ENCODE measurements around the gene CACNA1D. TPM values are rescaled to one million over a fixed set of nuclear protein-coding genes. Genes with fewer than 3 reads are reported as not detected.

Gene CACNA1D
- total and polyA plus RNA-seq, 5 donors from 2014 or later, result 0.03 to 0.44 TPM; not detected in 3

DNA sequence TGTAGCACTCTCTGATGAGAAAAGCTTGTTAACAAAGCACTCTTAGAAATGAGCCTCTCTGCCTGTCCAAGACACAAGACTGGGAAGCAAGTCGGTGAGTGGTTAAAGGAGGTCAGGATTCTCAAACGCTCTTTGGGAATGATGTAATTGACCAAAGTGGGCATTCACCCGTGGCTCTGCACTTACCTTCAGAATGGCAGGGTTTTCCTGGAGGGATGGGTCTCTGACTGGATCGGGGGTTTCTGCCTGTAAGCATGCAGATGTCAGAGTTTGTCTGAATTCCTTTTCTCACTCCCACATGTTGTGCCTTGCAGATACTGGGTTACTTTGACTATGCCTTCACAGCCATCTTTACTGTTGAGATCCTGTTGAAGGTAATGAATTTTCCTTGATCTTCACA lies 245.6 kb downstream of the CACNA1D start:
- Mint-ChIP-seq H3K36me3 (no peaks in the 10 kb centered on the region), H3K4me3 (no peak overlapping the region), H3K9me3 (peaks cover 0 to 2% (median 0%) of the 10 kb centered on the region in 7 donors), H3K4me1 (peaks cover 0 to 4% (median 0%) of the 10 kb centered on the region in 4 donors), H3K27me3 (peaks cover 13% of the 10 kb centered on the region), H3K27ac (no peak overlapping the region)
- DNase-seq, result no peak
- no peak for ATAC-seq (ENCODE audit: low read depth in 2 of 2)
- no peak overlapping the region for H3K27ac ChIP-seq (ENCODE audit: insufficient read depth, low read length, poor library complexity, severe bottlenecking)
- H3K4me1 ChIP-seq (ENCODE audit: control insufficient read depth, insufficient read depth, low read length, poor library complexity, severe bottlenecking), result no peaks in the 10 kb centered on the region
- H3K9me3 ChIP-seq (ENCODE audit: control insufficient read depth in 2 of 2, low read length in 2 of 2), result no peaks in the 10 kb centered on the region
- H3K27me3 ChIP-seq (ENCODE audit: control insufficient read depth, insufficient read depth, low read length), result no peaks in the 10 kb centered on the region
- no peaks in the 10 kb centered on the region for H3K36me3 ChIP-seq (ENCODE audit: control insufficient read depth, insufficient read depth, low read length)
- H3K4me3 ChIP-seq (ENCODE audit: low read depth, low read length), result no peak overlapping the region

DNA sequence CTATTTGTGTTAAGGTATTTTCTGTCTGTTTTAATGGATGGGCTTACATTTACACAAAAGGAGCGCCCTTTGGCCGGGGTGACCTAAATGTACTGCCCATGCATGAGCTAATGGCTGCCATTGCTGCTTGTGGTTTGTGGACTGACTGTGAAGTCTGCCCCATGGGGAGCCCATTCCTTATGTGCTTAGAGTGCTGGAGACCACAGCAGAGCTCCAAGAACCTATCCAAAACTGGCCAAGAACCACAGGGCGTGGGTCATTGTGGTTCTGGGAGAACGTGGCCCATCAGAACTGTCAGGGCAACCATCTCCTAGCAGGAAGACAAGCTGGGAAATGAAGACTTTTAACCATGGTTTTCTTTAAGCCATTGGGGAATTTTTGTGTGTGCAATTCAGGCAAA lies 246.5 kb downstream of the CACNA1D start:
- H3K9me3 Mint-ChIP-seq, result peaks cover 0 to 2% (median 0%) of the 10 kb centered on the region in 7 donors
- H3K4me3 ChIP-seq (ENCODE audit: low read depth, low read length), result no peak overlapping the region
- ATAC-seq (ENCODE audit: low read depth in 2 of 2), result no peak
- no peak overlapping the region for H3K4me3 Mint-ChIP-seq
- DNase-seq, result no peak
- peaks cover 8% of the 10 kb centered on the region for H3K27me3 Mint-ChIP-seq
- no peaks in the 10 kb centered on the region for H3K36me3 ChIP-seq (ENCODE audit: control insufficient read depth, insufficient read depth, low read length)
- no peak overlapping the region for H3K27ac ChIP-seq (ENCODE audit: insufficient read depth, low read length, poor library complexity, severe bottlenecking)
- H3K27me3 ChIP-seq (ENCODE audit: control insufficient read depth, insufficient read depth, low read length), result no peaks in the 10 kb centered on the region
- H3K4me1 Mint-ChIP-seq, result peaks cover 0 to 4% (median 0%) of the 10 kb centered on the region in 4 donors
- H3K4me1 ChIP-seq (ENCODE audit: control insufficient read depth, insufficient read depth, low read length, poor library complexity, severe bottlenecking), result no peaks in the 10 kb centered on the region
- no peaks in the 10 kb centered on the region for H3K36me3 Mint-ChIP-seq
- no peak overlapping the region for H3K27ac Mint-ChIP-seq
- H3K9me3 ChIP-seq (ENCODE audit: control insufficient read depth in 2 of 2, low read length in 2 of 2), result no peaks in the 10 kb centered on the region

DNA sequence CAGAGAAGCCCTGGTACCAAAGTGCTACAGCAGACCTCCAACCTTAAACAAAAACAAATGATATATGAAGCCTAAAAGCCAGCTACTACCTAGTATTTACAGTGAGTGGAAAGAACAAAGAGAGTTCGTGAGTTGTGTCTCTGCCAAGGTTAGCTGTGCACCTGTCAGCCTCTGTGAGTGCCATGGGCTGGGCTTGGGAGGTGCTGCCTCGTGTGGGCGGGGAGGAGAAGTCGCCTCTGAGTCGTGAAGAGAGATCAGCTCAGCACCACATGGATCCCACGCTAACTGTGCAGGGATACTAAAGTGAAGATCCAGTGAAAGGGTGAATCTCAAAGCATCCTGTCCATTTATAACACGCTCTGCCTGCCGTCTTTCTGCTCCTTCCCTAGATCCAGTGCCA lies 249.9 kb downstream of the CACNA1D start:
- H3K27me3 Mint-ChIP-seq, result peaks cover 6% of the 10 kb centered on the region
- no peak for ATAC-seq (ENCODE audit: low read depth in 2 of 2)

DNA sequence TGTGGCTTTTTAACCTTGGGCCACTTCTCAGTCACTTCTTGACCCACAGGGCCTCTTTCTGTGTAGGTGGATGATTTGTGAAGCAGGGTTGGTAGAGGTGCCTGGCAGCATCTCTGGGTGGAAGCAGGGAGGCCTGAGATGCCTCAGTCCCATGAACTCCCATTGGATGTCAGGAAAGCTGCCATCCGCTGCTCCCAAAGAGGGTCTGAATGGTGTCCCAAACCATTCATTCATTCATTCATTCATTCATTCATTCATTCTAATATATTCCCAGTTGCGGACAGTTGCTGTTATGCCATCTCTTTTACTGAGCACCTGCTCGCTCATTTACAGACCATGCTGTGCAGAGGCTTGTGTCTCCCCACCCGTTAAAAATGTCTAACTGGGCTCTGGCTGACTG lies 253.1 kb downstream of the CACNA1D start:
- H3K27ac Mint-ChIP-seq, result no peak overlapping the region

More for the DNA sequence above, 249.9 kb downstream of the CACNA1D start:
- no peaks in the 10 kb centered on the region for H3K4me1 ChIP-seq (ENCODE audit: control insufficient read depth, insufficient read depth, low read length, poor library complexity, severe bottlenecking)
- H3K36me3 ChIP-seq (ENCODE audit: control insufficient read depth, insufficient read depth, low read length), result no peaks in the 10 kb centered on the region
- no peaks in the 10 kb centered on the region for H3K27me3 ChIP-seq (ENCODE audit: control insufficient read depth, insufficient read depth, low read length)
- H3K27ac Mint-ChIP-seq, result no peak overlapping the region
- H3K9me3 ChIP-seq (ENCODE audit: control insufficient read depth in 2 of 2, low read length in 2 of 2), result no peaks in the 10 kb centered on the region
- H3K9me3 Mint-ChIP-seq, result peaks cover 0 to 2% (median 0%) of the 10 kb centered on the region in 7 donors
- H3K4me1 Mint-ChIP-seq, result peaks cover 0 to 6% (median 0%) of the 10 kb centered on the region in 4 donors
- H3K36me3 Mint-ChIP-seq, result no peaks in the 10 kb centered on the region
- H3K4me3 ChIP-seq (ENCODE audit: low read depth, low read length), result no peak overlapping the region
- no peak overlapping the region for H3K27ac ChIP-seq (ENCODE audit: insufficient read depth, low read length, poor library complexity, severe bottlenecking)
- no peak overlapping the region for H3K4me3 Mint-ChIP-seq
- no peak for DNase-seq

DNA sequence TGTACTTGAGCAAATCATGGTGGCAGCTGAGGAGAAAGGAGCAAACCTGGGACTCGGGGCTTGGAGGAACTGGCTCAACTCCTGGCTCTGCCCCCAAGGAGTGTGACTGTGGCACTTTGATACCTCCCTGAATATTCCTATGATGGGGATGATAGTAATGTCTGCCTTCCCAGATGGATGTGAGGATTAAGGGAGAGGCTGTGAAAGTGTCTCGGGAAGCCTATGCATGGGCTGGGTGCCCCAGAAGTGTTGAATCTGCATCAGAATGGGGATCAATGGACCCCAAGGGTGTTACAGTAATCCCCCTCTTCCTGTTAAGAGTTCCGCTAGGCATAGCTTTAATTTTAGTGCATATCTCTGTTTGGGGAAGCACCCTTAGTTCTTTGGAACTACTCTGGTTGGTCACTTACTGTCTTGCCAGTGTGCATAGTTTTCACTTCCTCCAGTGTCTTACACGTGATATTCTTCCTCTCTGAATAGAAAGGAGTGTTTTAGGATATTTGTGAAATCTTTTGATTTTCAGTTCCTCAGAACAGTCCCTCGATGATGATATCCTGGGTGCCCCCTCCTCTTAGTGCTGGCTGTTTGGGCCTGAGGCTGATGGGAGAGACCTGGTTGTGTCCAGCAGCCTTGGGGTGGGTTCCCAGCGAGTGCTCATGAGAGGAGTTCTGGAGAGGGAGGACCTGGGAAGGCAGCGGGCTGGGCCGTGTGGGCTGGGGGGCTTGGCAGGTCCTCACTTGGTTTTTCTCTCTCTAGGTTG lies 254.3 kb downstream of the CACNA1D start:
- no peak overlapping the region for H3K4me3 ChIP-seq (ENCODE audit: low read depth, low read length)
- no peaks in the 10 kb centered on the region for H3K9me3 ChIP-seq (ENCODE audit: control insufficient read depth in 2 of 2, low read length in 2 of 2)
- peaks cover 0 to 2% (median 0%) of the 10 kb centered on the region in 7 donors for H3K9me3 Mint-ChIP-seq
- H3K27ac ChIP-seq (ENCODE audit: insufficient read depth, low read length, poor library complexity, severe bottlenecking), result no peak overlapping the region
- no peaks in the 10 kb centered on the region for H3K27me3 ChIP-seq (ENCODE audit: control insufficient read depth, insufficient read depth, low read length)
- H3K4me1 Mint-ChIP-seq, result peaks cover 4 to 13% (median 9%) of the 10 kb centered on the region in 4 donors
- H3K27me3 Mint-ChIP-seq, result no peaks in the 10 kb centered on the region
- peak in 1 of 2 donors; percentile 10 for ATAC-seq (ENCODE audit: low read depth in 2 of 2)
- H3K36me3 ChIP-seq (ENCODE audit: control insufficient read depth, insufficient read depth, low read length), result no peaks in the 10 kb centered on the region
- H3K4me3 Mint-ChIP-seq, result peak overlapping the region in 1 of 4 donors; percentile 29
- H3K36me3 Mint-ChIP-seq, result no peaks in the 10 kb centered on the region
- H3K27ac Mint-ChIP-seq, result no peak overlapping the region
- peaks cover 11% of the 10 kb centered on the region for H3K4me1 ChIP-seq (ENCODE audit: control insufficient read depth, insufficient read depth, low read length, poor library complexity, severe bottlenecking)
- no peak for DNase-seq

More for the DNA sequence above, 253.1 kb downstream of the CACNA1D start:
- Mint-ChIP-seq H3K36me3 (no peaks in the 10 kb centered on the region), H3K4me3 (no peak overlapping the region), H3K4me1 (peaks cover 0 to 6% (median 3%) of the 10 kb centered on the region in 4 donors), H3K9me3 (peaks cover 0 to 2% (median 0%) of the 10 kb centered on the region in 7 donors), H3K27me3 (no peaks in the 10 kb centered on the region)
- Histone ChIP-seq H3K4me1 (ENCODE audit: control insufficient read depth, insufficient read depth, low read length, poor library complexity, severe bottlenecking) (peaks cover 3% of the 10 kb centered on the region), H3K4me3 (ENCODE audit: low read depth, low read length) (no peak overlapping the region), H3K27me3 (ENCODE audit: control insufficient read depth, insufficient read depth, low read length) (no peaks in the 10 kb centered on the region), H3K36me3 (ENCODE audit: control insufficient read depth, insufficient read depth, low read length) (no peaks in the 10 kb centered on the region), H3K27ac (ENCODE audit: insufficient read depth, low read length, poor library complexity, severe bottlenecking) (no peak overlapping the region), H3K9me3 (ENCODE audit: control insufficient read depth in 2 of 2, low read length in 2 of 2) (no peaks in the 10 kb centered on the region)
- no peak for ATAC-seq (ENCODE audit: low read depth in 2 of 2)
- no peak for DNase-seq

DNA sequence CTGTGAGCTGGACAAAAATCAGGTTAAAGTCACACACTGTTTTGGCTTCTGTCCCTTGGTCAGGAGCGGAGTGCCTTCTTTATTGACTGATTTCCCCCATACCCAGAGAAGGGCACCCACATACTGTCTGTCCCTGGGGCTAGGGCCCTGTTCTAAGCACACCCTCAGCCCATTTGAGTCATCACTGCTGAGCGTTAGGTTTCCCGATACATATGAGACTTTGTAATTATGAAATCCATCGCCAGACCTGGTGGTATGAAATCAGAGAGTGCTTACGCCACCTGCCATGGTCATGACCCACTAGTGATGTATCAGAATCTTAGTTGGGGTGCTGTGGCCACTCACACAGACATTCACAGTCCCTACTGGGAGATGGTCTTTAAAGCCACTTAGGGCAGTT lies 255.0 kb downstream of the CACNA1D start:
- no peaks in the 10 kb centered on the region for H3K27me3 ChIP-seq (ENCODE audit: control insufficient read depth, insufficient read depth, low read length)
- DNase-seq, result no peak
- Mint-ChIP-seq H3K27me3 (no peaks in the 10 kb centered on the region), H3K9me3 (no peaks in the 10 kb centered on the region), H3K27ac (no peak overlapping the region), H3K36me3 (no peaks in the 10 kb centered on the region), H3K4me3 (no peak overlapping the region), H3K4me1 (peaks cover 8 to 21% (median 15%) of the 10 kb centered on the region in 4 donors)
- ATAC-seq (ENCODE audit: low read depth in 2 of 2), result no peak
- H3K36me3 ChIP-seq (ENCODE audit: control insufficient read depth, insufficient read depth, low read length), result no peaks in the 10 kb centered on the region
- no peak overlapping the region for H3K27ac ChIP-seq (ENCODE audit: insufficient read depth, low read length, poor library complexity, severe bottlenecking)
- peaks cover 17% of the 10 kb centered on the region for H3K4me1 ChIP-seq (ENCODE audit: control insufficient read depth, insufficient read depth, low read length, poor library complexity, severe bottlenecking)
- H3K9me3 ChIP-seq (ENCODE audit: control insufficient read depth in 2 of 2, low read length in 2 of 2), result no peaks in the 10 kb centered on the region
- no peak overlapping the region for H3K4me3 ChIP-seq (ENCODE audit: low read depth, low read length)

- H3K27ac Mint-ChIP-seq, result peak overlapping the region; percentile 21 to 72 (median 53)
- peaks cover 20% of the 10 kb centered on the region for H3K4me1 ChIP-seq (ENCODE audit: control insufficient read depth, insufficient read depth, low read length, poor library complexity, severe bottlenecking)
- ATAC-seq (ENCODE audit: low read depth in 2 of 2) (no peak), DNase-seq (no peak)
- H3K27me3 ChIP-seq (ENCODE audit: control insufficient read depth, insufficient read depth, low read length), result no peaks in the 10 kb centered on the region
- no peaks in the 10 kb centered on the region for H3K9me3 ChIP-seq (ENCODE audit: control insufficient read depth in 2 of 2, low read length in 2 of 2)
- no peaks in the 10 kb centered on the region for H3K36me3 ChIP-seq (ENCODE audit: control insufficient read depth, insufficient read depth, low read length)
- H3K36me3 Mint-ChIP-seq, result no peaks in the 10 kb centered on the region
- H3K4me3 Mint-ChIP-seq, result no peak overlapping the region
- H3K4me3 ChIP-seq (ENCODE audit: low read depth, low read length), result no peak overlapping the region
- H3K27ac ChIP-seq (ENCODE audit: insufficient read depth, low read length, poor library complexity, severe bottlenecking), result no peak overlapping the region
- H3K27me3 Mint-ChIP-seq, result no peaks in the 10 kb centered on the region
- no peaks in the 10 kb centered on the region for H3K9me3 Mint-ChIP-seq
- peaks cover 10 to 28% (median 19%) of the 10 kb centered on the region in 4 donors for H3K4me1 Mint-ChIP-seq
Measured at GRCh38 chr3:53750253-53751210, 256.1 kb downstream of the CACNA1D start.
